GM11168 (cell line): ENCODE results near the gene MEF2B.
"Not testable (repeated sequence)": the region's sequence is repeated elsewhere in the genome, so short reads cannot be mapped to it uniquely, and the experiment has no call there.

Source experiments
- in situ Hi-C: fragments of 300-500 bp; cut with MboI; formaldehyde crosslinking; loops from one replicate; pipeline ENCODE4 v1.12.0; 2022; ENCODE audit warnings: low sequenced_read_pairs; ENCODE audit not compliant: unreplicated experiment

Gene MEF2B

DNA sequence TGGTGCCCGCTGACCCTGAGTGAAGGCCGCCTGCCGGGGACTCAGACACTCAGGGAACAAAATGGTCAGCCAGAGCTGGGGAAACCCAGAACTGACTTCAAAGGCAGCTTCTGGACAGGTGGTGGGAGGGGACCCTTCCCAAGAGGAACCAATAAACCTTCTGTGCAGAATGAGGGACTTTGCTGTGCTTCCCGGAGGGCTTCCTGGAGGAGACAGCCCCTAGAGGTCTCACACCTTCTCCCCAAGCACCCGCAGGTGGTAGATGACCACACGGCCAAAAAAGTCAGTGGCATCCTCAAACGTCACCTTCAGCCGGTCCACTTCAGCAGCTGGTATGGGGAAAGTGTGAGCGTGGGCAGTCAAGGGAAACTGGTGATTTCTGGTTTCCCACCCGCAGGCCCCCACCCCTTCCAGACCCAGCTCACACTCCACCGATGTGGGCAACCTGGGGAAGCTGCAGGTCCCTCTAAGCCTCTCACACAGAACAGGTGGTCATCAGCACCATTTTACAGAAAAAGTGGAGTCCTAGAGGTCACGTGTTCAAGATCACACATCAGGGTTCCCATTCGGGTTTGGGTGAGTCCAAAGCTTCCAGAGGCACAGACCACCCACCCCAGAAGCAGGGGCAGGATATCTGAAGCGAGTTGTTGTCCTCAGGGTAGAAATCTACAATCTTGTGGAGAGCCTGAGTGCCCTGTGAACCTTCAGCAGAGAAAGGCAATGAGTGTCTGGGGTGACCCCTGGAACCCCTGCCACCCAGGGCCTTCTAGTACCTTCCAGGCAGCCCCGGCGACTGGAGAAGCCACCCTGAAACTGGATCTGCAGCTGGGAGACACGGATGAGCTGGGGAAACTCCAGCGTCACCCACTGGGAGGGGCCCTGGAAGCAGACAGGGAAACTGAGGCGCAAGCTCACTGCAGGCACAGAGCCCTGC is 31.9 kb upstream of the MEF2B start:
- in situ Hi-C loops = no loop called here

DNA sequence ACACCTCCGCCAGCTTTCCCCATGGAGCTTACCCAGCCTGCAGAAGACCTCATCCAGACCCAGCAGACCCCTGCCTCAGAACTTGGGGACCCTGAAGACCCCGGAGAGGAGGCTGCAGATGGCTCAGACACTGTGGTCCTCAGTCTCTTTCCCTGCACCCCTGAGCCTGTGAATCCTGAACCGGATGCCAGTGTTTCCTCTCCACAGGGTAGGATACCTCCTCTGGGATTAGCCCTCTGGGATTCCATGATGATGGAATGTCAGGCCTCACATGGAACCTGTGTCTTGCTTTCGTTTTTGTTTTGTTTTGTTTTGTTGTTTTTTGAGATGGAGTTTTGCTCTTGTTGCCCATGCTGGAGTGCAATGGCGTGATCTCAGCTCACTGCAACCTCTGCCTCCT is 23.9 kb upstream of the MEF2B start:
- in situ Hi-C loops = no loop called here

- in situ Hi-C loops = no loop called here
Measured at GRCh38 chr19:19192910-19193423, 22.9 kb upstream of the MEF2B start.

- in situ Hi-C loops = no loop called here
Measured at GRCh38 chr19:19192078-19192882, 22.2 kb upstream of the MEF2B start, which contains the start of the genes BORCS8 and RFXANK. Gene BORCS8 (minus strand): TSS chr19:19192152. CDS start chr19:19192117, 35 bp downstream. Gene RFXANK (plus strand): TSS chr19:19192258. CDS start chr19:19193947, 1,689 bp downstream.

GRCh38 chr19:19191768-19192077 is 21.7 kb upstream of the MEF2B start:
- in situ Hi-C loops = no loop called here

DNA sequence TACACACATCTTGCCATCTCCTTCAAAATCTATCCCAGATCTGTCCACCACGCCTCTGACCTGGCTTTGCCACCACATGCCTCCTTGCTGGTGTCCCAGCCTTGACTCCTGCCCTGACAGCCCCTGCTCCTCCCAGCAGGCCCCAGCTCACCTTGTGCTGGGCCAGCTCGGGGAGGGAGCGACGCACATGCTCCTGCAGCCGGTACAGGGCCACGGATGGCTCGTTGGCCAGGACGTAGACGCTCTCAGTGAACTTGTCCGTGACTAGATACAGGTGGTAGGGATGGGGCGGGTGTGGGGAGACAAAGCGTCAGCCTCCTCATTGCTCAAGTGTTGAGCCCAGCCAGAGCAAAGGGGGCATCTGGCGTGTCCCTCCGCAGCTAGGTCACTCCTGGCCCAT is 16.7 kb upstream of the MEF2B start:
- in situ Hi-C loops = no loop called here

GRCh38 chr19:19185853-19186740 is 16.0 kb upstream of the MEF2B start:
- in situ Hi-C loops = no loop called here

GRCh38 chr19:19181488-19181998 is 11.5 kb upstream of the MEF2B start:
- in situ Hi-C loops = no loop called here

DNA sequence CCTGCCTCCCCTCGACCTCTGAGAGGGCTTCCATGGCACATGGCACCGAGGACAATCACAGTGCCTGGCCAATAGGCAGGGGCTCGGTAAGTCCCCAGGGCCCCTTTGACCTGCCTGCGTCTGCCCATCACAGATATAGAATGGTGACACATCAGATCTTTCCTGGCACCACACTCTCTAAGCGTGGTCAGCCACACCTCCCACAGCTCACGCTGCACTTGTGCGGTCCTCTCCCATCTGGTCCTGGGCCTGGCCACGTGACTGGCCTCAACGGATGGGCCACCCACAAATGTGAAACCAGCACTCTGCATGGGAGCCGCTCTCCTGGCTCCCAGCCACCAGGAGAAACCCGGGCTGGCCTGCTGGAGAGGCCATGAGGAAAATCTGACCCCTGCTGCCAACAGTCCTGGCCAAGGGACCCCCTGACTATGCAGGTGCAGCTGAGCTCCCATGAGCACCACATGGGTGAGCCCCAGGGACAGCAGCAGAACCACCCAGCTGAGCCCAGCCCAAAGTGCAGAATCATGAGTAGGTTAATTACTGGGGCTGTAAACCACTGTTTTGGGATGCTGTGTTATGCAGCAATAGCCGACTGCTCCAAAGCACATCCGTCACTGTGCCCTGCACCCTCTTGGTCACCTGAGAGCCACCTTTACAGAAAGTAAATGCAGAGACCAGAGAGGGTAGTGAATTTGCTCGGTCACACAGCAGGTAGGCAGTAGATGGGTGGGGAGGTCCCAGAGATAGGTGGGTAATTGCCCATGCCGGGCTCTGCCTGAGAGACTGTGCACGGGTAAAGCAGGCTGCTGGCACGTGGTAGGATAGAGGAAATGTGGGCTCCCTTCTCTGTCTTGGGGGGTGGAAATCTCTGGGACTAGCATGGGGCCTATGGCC is 9.7 kb upstream of the MEF2B start:
- in situ Hi-C loops = loop anchor here (5.0 kb wide), 1 partner anchor 37 kb away; no protein-coding TSS in a partner anchor

DNA sequence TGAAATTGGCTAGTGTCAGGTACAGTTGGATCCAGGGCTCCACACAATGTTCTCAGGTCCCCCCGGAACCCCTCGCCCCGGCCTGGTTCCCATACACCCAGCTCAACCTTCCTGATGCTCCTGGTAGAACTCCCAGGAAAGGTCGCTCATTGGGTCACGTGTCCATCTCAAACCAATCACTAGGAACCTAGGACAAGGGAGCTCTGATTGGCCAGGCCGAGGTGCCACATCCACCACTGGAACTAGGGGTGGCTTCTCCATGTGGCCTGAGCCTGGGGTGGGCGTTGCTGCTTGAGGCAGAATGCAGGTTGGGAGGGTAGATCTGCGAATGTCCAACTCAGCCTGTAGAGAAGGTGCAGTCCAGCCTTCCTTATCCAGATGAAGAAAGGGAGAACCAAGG is 6.9 kb upstream of the MEF2B start:
- in situ Hi-C loops = loop anchor here (5.0 kb wide), 1 partner anchor 35 kb away; no protein-coding TSS in a partner anchor

- in situ Hi-C loops = not testable (repeated sequence)
Measured at GRCh38 chr19:19173243-19173642, 3.2 kb upstream of the MEF2B start.

GRCh38 chr19:19171821-19172532 is 1.9 kb upstream of the MEF2B start:
- in situ Hi-C loops = no loop called here

DNA sequence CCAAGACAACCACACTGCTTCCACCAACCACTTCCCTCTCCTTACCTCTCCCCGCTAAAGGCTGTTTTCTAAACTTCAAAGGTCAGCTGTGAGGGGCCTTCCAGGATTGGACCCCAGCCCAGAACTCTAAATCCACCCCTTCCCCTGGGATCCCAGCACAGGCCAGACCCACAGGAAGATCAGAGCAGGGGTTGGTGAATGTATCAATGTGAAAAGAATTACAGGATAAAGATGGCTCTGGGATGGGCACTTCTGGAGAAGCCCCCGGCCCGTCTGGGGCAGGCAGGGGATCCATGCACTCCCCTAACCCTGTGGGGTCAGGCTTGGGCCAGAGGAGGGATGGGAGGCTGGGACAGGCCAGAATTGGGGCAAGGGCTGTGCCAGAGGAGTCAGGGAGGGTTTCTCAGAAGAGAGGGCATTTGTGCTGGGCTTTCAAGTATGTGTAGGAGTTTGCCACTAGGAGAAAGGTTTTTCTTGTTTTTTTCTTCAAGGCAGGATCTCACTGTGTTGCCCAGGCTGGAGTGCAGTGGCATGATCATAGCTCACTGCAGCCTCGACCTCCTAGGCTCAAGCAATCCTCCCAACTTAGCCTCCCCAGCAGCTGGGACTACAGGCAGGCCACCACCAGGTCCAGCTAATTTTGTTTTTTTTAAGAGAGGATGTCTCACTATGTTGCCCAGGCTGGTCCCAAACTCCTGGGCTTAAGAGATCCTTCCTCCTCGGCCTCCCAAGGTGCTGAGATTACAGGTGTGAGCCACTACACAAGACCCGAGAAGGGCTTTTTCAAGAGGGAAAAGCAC is 1.0 kb upstream of the MEF2B start:
- in situ Hi-C loops = no loop called here

DNA sequence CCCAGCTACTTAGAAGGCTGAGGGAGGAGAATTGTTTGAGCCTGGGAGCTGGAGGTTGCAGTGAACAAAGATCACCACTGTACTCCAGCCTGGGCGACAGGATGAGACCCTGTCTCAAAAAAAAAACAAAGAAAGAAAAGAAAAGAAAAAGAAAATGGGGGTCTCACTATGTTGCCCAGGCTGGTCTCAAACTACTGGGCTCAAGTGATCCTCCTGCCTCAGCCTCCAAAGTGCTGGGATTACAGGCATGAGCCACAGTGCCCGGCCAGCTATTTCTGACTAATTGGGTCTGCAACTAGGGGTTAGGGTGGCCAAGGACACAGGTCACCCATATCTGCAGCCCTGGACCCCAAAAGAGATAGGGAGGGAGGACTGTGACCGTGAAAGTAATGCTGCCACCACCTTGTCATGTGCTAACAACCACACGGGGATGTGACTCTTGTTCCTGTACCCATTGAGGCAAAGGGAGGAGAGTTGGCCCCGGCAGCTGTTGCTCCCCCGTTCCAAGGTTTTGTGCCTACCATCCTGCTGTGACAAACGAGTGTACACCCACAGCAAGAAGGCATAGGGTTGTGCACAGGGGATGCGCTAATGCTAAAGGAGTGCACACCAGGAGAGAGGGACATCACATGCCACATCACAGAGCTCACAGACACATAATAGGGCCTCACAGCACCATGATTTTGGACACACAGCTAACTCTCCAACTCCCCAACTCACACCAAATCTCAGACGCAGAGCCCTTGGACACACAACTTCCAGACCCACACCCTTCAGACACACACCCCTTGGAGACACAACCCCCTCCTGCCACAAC is 619 bp downstream of the MEF2B start:
- in situ Hi-C loops = no loop called here

DNA sequence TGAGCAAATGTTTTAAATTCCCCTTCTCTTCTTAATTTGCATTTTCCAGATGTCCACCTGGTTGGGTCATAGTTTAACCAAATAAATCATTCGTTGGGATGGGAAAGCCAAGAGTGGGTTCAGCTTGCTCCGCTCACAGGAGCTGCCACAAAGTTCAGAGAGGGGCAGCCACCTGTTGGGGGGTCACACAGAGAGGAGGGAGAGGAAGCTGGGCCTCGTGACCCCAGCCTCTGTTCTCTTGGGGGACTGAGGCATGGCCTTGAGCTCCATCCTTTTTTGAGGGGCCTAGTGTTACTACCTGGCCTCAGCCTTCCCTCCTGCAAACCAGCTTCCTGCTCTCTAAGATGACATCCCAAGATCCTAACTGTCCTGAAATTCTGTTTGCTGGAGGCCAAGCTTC is 2.5 kb downstream of the MEF2B start:
- in situ Hi-C loops = no loop called here

GRCh38 chr19:19165396-19165795 is 4.7 kb downstream of the MEF2B start:
- in situ Hi-C loops = no loop called here

GRCh38 chr19:19162495-19162894 is 7.6 kb downstream of the MEF2B start:
- in situ Hi-C loops = no loop called here
